ENCODE measurements around the gene DNAJA4. TPM values are rescaled to one million over a fixed set of nuclear protein-coding genes. Genes with fewer than 3 reads are reported as not detected.

Gene DNAJA4
- total and polyA plus RNA-seq, 9 of the 15 experiments (the other 6 are each of a cell fraction or from before 2014, with no cell fraction given) = 0.11 to 1.0 (median 0.16) TPM; not detected in 4

DNA sequence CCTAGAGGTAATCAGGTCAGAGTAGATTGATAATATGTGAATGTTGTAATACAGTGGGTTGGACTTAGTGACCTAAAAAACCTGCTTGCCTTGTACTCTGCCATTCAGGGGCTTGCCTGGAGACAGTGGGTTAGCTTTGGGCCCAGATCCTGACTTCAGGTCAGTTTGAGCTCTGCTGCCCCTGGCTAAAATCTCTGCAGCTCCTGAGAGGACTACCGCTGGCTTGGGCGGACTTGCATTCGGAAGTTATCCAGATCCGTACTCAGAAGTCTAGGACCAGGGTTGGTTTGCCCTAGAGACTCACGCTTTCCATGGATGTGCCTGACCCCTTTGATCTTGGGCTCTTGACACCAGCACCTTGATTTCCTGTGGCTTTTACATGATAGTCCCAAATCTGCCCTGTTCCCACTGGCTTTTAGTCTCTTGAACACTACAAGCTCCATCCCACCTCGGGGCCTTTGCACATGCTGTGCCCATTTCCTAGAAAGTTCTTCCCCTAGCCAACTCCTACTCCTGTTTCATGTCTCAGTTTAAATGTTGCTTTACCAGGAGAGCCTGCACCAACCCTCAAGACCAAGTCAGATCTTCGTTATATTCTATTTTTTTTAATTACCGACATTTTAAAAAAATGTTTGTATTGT, 35.9 kb upstream of the DNAJA4 start:
- no peak overlapping the region for H3K4me2 ChIP-seq (ENCODE audit: insufficient read depth, low read length)
- intact Hi-C loops (cut with micrococcal nuclease) = no loop called here
- no peaks in the 10 kb centered on the region; the same call in 1 of the 2 replicates for H3K9me3 ChIP-seq (replicated peaks; ENCODE audit: control insufficient read depth, insufficient read depth, low read depth, low read length)
- ChIA-PET CTCF (ENCODE audit: low intra/inter-chr PET ratio) (no interaction called here), POLR2A (interaction anchor here (0.9 kb wide), 1 partner anchor 105 kb away, joined by 5 read pairs; no protein-coding TSS in a partner anchor)
- no peaks in the 10 kb centered on the region for H4K20me1 ChIP-seq (replicated peaks; ENCODE audit: control insufficient read depth, insufficient read depth, low read length)
- H3K4me1 ChIP-seq (replicated peaks in 1 of 2; ENCODE audit: control insufficient read depth in 2 of 2, insufficient read depth in 2 of 2, low read length in 2 of 2) = peaks cover 0 to 4% of the 10 kb centered on the region in 2 experiments; a peak in 1 of 5 replicates
- H3K4me3 ChIP-seq = no peak overlapping the region
- no peak overlapping the region for H2AFZ ChIP-seq (ENCODE audit: low read depth, low read length)
- no peaks in the 10 kb centered on the region for H3K36me3 ChIP-seq (ENCODE audit: control insufficient read depth, insufficient read depth, low read length)
- H3K27me3 ChIP-seq (ENCODE audit: control insufficient read depth in 2 of 2, insufficient read depth in 2 of 2, low read length in 2 of 2) = peaks cover 5 to 31% of the 10 kb centered on the region in 2 experiments; a peak in 4 of 5 replicates
- BruUV-seq (replicated peaks) = no TSS peak
- no peaks in the 10 kb centered on the region for H3K79me2 ChIP-seq (ENCODE audit: control insufficient read depth, insufficient read depth, low read length)
- no peak for FAIRE-seq
- TF ChIP-seq HCFC1 (IDR thresholded peaks at IDR 0.05; ENCODE audit: low read depth, low read length) = no peak
- no peak for TF ChIP-seq ZNF561 (CRISPR knock-in tag; conservative IDR thresholded peaks at IDR 0.05)
- TF ChIP-seq POLR2AphosphoS2 (IDR thresholded peaks at IDR 0.05; ENCODE audit: low read length) = no peak
- ATAC-seq = no peak
- no peak for DNase-seq (ENCODE audit: extremely low read depth in 1 of 4, low spot score in 3 of 4)
- H3K9me1 ChIP-seq (ENCODE audit: control insufficient read depth, insufficient read depth, low read length) = no peaks in the 10 kb centered on the region
- 6% methylated on average over 8 of the region's 8 CpGs for WGBS (ENCODE audit: insufficient coverage, low coverage, missing lambda C conversion rate)
- in situ Hi-C loops (cut with MboI) = no loop called here
- no peak overlapping the region for H3K9ac ChIP-seq (ENCODE audit: insufficient read depth in 1 of 2, low read depth in 2 of 2, low read length in 2 of 2)
- no peak overlapping the region for H3K27ac ChIP-seq (ENCODE audit: extremely low read depth, low read depth, low read length)

Data from K562 (cell line).